ENCODE data around the gene FRMD4B.
A peak's percentile ranks its signal among the peaks of the same experiment; 100 is the strongest.
"Not testable (repeated sequence)": the region's sequence is repeated elsewhere in the genome, so short reads cannot be mapped to it uniquely, and the experiment has no call there.

The FRMD4B gene

GRCh38 chr3:69329892-69330291 lies 56.0 kb downstream of the FRMD4B start:
- H3K9me3 ChIP-seq (replicated peaks in 1 of 11): no peaks in the 10 kb centered on the region
- H3K9ac ChIP-seq: peak overlapping the region in 3 of 11 experiments; percentile 87 to 98 (median 92); a peak in 6 of 22 replicates
- H3K27me3 ChIP-seq: no peaks in the 10 kb centered on the region
- peaks cover 0 to 71% (median 18%) of the 10 kb centered on the region in 11 experiments; a peak in 13 of 22 replicates for H4K20me1 ChIP-seq
- peak overlapping the region; percentile 80 to 98 (median 90) for H3K4me2 ChIP-seq
- peaks cover 7 to 45% (median 21%) of the 10 kb centered on the region in 11 experiments; a peak in 15 of 22 replicates for H3K36me3 ChIP-seq
- TF ChIP-seq Cebpa-rat (IDR thresholded peaks at IDR 0.05): no peak
- H3K4me3 ChIP-seq: no peak overlapping the region
- H3K27ac ChIP-seq: peak overlapping the region; percentile 42 to 100 (median 82); a peak in 19 of 22 replicates
- peaks cover 94 to 100% (median 100%) of the 10 kb centered on the region in 10 experiments for H3K4me1 ChIP-seq

GRCh38 chr3:69328963-69329302 lies 57.0 kb downstream of the FRMD4B start:
- H3K9ac ChIP-seq: peak overlapping the region; percentile 69 to 98 (median 75)
- H4K20me1 ChIP-seq: peaks cover 0 to 71% (median 12%) of the 10 kb centered on the region in 11 experiments; a peak in 13 of 22 replicates
- no peaks in the 10 kb centered on the region for H3K27me3 ChIP-seq
- H3K4me1 ChIP-seq: peaks cover 94 to 100% (median 100%) of the 10 kb centered on the region in 10 experiments
- H3K27ac ChIP-seq: peak overlapping the region; percentile 79 to 100 (median 88)
- H3K4me2 ChIP-seq: peak overlapping the region; percentile 82 to 98 (median 92)
- no peaks in the 10 kb centered on the region for H3K9me3 ChIP-seq (replicated peaks in 1 of 11)
- TF ChIP-seq Cebpa-rat (IDR thresholded peaks at IDR 0.05): no peak
- peak overlapping the region in 6 of 10 experiments; percentile 9 to 48 (median 31); a peak in 7 of 20 replicates for H3K4me3 ChIP-seq
- peaks cover 7 to 40% (median 20%) of the 10 kb centered on the region in 11 experiments; a peak in 15 of 22 replicates for H3K36me3 ChIP-seq

DNA sequence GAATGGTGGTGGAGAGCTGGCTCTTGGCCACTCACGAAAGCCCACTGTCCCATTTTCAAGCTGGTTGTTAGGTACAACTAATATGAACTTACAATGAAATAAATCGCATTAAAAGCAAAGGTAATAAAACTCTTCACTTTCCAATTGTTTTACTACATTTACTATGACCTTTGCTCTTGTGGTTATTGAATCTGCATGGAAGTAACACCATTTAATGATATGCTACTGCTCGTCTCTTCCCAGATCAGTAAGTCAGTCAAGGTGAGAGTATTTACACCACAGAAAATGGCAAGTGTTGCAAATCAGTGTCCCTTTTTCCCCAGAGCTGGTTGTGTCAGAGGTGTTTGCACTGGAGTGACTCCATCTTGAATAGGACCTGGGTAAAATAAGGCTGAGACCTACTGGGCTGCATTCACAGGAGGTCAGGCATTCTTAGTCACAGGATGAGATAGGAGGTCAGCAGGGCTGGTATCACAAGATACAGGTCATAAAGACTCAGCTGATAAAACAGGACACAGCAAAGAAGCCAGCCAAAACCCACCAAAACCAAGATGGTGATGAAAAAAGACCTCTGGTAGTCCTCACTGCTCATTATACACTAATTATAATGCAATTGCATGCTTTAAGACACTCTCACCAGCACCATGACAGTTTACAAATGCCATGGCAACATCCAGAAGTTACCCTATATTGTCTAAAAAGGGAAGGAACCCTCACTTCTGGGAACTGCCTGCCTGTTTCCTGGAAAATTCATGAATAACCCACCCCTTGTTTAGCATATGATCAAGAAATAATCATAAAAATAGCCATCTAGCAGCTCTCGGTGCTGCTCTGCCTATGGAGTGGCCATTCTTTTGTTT lies 57.6 kb downstream of the FRMD4B start:
- Histone ChIP-seq H3K4me1 (peaks cover 94 to 100% (median 98%) of the 10 kb centered on the region in 10 experiments), H3K9me3 (replicated peaks in 1 of 11) (no peaks in the 10 kb centered on the region), H3K9ac (peak overlapping the region; percentile 69 to 98 (median 75)), H3K27me3 (no peaks in the 10 kb centered on the region), H3K27ac (peak overlapping the region; percentile 79 to 100 (median 88)), H3K4me2 (peak overlapping the region; percentile 82 to 98 (median 92)), H3K4me3 (peak overlapping the region in 8 of 10 experiments; percentile 6 to 51 (median 39); a peak in 11 of 20 replicates), H4K20me1 (peaks cover 0 to 71% (median 13%) of the 10 kb centered on the region in 11 experiments; a peak in 13 of 22 replicates), H3K36me3 (peaks cover 6 to 40% (median 22%) of the 10 kb centered on the region in 11 experiments; a peak in 15 of 22 replicates)
- no peak for TF ChIP-seq Cebpa-rat (IDR thresholded peaks at IDR 0.05)

DNA sequence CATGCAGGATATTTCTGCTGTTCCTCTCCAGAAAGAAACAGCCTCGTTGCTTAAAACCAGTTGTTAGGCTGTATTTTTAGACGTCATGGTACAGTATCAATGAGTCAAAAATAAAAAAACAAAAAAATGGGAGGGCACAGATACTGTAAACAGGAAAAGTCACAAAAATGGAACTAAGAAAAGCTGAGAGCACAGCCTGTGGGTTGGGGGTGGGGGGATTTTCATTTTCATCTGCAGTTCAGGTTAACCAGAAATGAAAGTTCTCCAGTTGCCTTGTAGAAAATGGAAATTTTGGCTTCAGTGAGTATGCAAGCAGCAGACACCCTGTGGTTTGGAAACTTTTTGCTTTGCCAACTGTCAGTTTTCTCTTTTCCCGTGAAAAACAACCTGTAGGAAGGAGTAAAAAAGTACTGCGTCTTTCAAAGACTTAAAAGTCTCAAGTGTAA lies 59.0 kb downstream of the FRMD4B start:
- Histone ChIP-seq H3K27me3 (no peaks in the 10 kb centered on the region), H3K4me2 (peak overlapping the region; percentile 82 to 98 (median 92)), H3K27ac (peak overlapping the region; percentile 79 to 100 (median 88)), H3K4me3 (peak overlapping the region; percentile 9 to 58 (median 47); a peak in 19 of 20 replicates), H3K4me1 (peaks cover 83 to 99% (median 94%) of the 10 kb centered on the region in 10 experiments), H4K20me1 (peaks cover 0 to 71% (median 7%) of the 10 kb centered on the region in 11 experiments; a peak in 13 of 22 replicates), H3K9me3 (replicated peaks in 1 of 11) (no peaks in the 10 kb centered on the region), H3K36me3 (peaks cover 11 to 40% (median 22%) of the 10 kb centered on the region in 11 experiments), H3K9ac (peak overlapping the region; percentile 69 to 98 (median 75))
- TF ChIP-seq Cebpa-rat (IDR thresholded peaks at IDR 0.05): no peak

- TF ChIP-seq Cebpa-rat (IDR thresholded peaks at IDR 0.05): no peak
- peak overlapping the region; percentile 79 to 100 (median 88) for H3K27ac ChIP-seq
- peaks cover 12 to 50% (median 29%) of the 10 kb centered on the region in 11 experiments for H3K36me3 ChIP-seq
- H3K9ac ChIP-seq: peak overlapping the region; percentile 58 to 98 (median 73); a peak in 21 of 22 replicates
- H3K4me2 ChIP-seq: peak overlapping the region; percentile 82 to 98 (median 92)
- H3K27me3 ChIP-seq: no peaks in the 10 kb centered on the region
- peaks cover 0 to 73% (median 14%) of the 10 kb centered on the region in 11 experiments; a peak in 13 of 22 replicates for H4K20me1 ChIP-seq
- peaks cover 82 to 99% (median 95%) of the 10 kb centered on the region in 10 experiments for H3K4me1 ChIP-seq
- H3K4me3 ChIP-seq: peak overlapping the region in 9 of 10 experiments; percentile 2 to 59 (median 11); a peak in 7 of 20 replicates
- H3K9me3 ChIP-seq (replicated peaks in 1 of 11): no peaks in the 10 kb centered on the region
These were observed 60.7 kb downstream of the FRMD4B start for GRCh38 chr3:69325151-69325550.

- peaks cover 0 to 79% (median 14%) of the 10 kb centered on the region in 11 experiments; a peak in 13 of 22 replicates for H4K20me1 ChIP-seq
- peak overlapping the region; percentile 82 to 98 (median 92) for H3K4me2 ChIP-seq
- H3K9me3 ChIP-seq (replicated peaks in 1 of 11): no peaks in the 10 kb centered on the region
- peak overlapping the region in 9 of 10 experiments; percentile 2 to 59 (median 11); a peak in 8 of 20 replicates for H3K4me3 ChIP-seq
- H3K36me3 ChIP-seq: peaks cover 12 to 57% (median 36%) of the 10 kb centered on the region in 11 experiments
- no peak for TF ChIP-seq Cebpa-rat (IDR thresholded peaks at IDR 0.05)
- peak overlapping the region; percentile 79 to 100 (median 88) for H3K27ac ChIP-seq
- peaks cover 75 to 99% (median 94%) of the 10 kb centered on the region in 10 experiments for H3K4me1 ChIP-seq
- peak overlapping the region; percentile 58 to 98 (median 73); a peak in 20 of 22 replicates for H3K9ac ChIP-seq
- no peaks in the 10 kb centered on the region for H3K27me3 ChIP-seq
These were observed 61.4 kb downstream of the FRMD4B start for GRCh38 chr3:69324362-69325025.

DNA sequence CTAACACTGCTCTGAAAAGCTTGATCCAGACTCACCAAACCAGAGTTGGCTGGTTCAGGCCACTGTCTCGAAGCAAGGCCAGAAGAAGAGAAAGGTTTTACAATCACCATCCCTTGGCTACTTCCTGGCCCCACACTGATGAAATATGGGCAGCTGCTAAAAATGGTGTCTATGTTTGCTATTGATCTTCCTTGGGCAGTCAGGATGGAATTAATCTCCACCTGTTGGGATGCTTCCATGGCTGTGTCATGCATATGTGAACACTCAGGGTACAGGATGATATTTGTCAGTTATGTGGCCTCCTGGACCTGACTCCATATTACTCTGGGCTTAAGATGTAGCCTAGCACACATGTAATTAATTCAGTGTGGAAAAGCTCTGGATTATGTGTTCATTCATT lies 61.9 kb downstream of the FRMD4B start:
- no peak for TF ChIP-seq Cebpa-rat (IDR thresholded peaks at IDR 0.05)
- Histone ChIP-seq H3K27me3 (no peaks in the 10 kb centered on the region), H3K36me3 (peaks cover 13 to 62% (median 40%) of the 10 kb centered on the region in 11 experiments), H3K9ac (peak overlapping the region in 5 of 11 experiments; percentile 58 to 98 (median 87); a peak in 8 of 22 replicates), H3K4me3 (no peak overlapping the region), H4K20me1 (peaks cover 0 to 85% (median 19%) of the 10 kb centered on the region in 11 experiments; a peak in 13 of 22 replicates), H3K4me2 (peak overlapping the region; percentile 82 to 98 (median 92)), H3K27ac (peak overlapping the region; percentile 6 to 100 (median 88); a peak in 18 of 22 replicates), H3K9me3 (replicated peaks in 1 of 11) (no peaks in the 10 kb centered on the region), H3K4me1 (peaks cover 70 to 99% (median 88%) of the 10 kb centered on the region in 10 experiments)

- H3K9ac ChIP-seq; H3K27me3 ChIP-seq; H3K9me3 ChIP-seq (replicated peaks in 1 of 11); H3K4me3 ChIP-seq: not testable (repeated sequence)
- peaks cover 27 to 77% (median 54%) of the 10 kb centered on the region in 11 experiments for H3K36me3 ChIP-seq
- peaks cover 55 to 96% (median 74%) of the 10 kb centered on the region in 10 experiments for H3K4me1 ChIP-seq
- peak overlapping the region in 7 of 11 experiments; percentile 55 to 98 (median 60); a peak in 7 of 22 replicates for H3K4me2 ChIP-seq
- peaks cover 0 to 94% (median 21%) of the 10 kb centered on the region in 11 experiments; a peak in 13 of 22 replicates for H4K20me1 ChIP-seq
- H3K27ac ChIP-seq: peak overlapping the region in 5 of 11 experiments; percentile 7 to 98 (median 74); a peak in 5 of 22 replicates
These were observed 63.4 kb downstream of the FRMD4B start for GRCh38 chr3:69322512-69322911.

All from BLaER1 treated with 17β-estradiol and CSF1 and Interleukin-3, amounts not matched to agents 10 nM and 100 nM (cell line).